H9 (cell line): ENCODE measurements around the gene PAIP2. TPM values are rescaled to one million over a fixed set of nuclear protein-coding genes. Genes with fewer than 3 reads are reported as not detected.

ENCODE experiments used
- DNase-seq: peaks from one replicate; pipeline ENCODE4 v3.0.0-alpha.2; 2017
- H2AFZ ChIP-seq: one replicate; pipeline ENCODE4 v1.6.1; 2013; ENCODE audit warnings: mild to moderate bottlenecking, low read length, control low read depth, moderate library complexity
- H2AK5ac ChIP-seq: 2 replicates; pipeline ENCODE4 v1.6.1; 2013; ENCODE audit warnings: low read length, control low read depth, mixed read lengths; ENCODE audit not compliant: insufficient read length
- H2BK120ac ChIP-seq: one replicate; pipeline ENCODE4 v1.6.1; 2013; ENCODE audit warnings: low read depth, mild to moderate bottlenecking, low read length, control low read depth, inconsistent platforms; ENCODE audit not compliant: poor library complexity, severe bottlenecking
- H2BK12ac ChIP-seq: 2 replicates; pipeline ENCODE4 v1.6.1; 2013; ENCODE audit warnings: low read length, control low read depth, mixed read lengths, low read depth; ENCODE audit not compliant: insufficient read length
- H2BK15ac ChIP-seq: 2 replicates; pipeline ENCODE4 v1.6.1; 2013; ENCODE audit warnings: low read depth, low read length, control low read depth
- H2BK20ac ChIP-seq: one replicate; pipeline ENCODE4 v1.6.1; 2013; ENCODE audit warnings: low read depth, mild to moderate bottlenecking, low read length, control low read depth, inconsistent platforms; ENCODE audit not compliant: poor library complexity, severe bottlenecking
- H2BK5ac ChIP-seq: 2 replicates; pipeline ENCODE4 v1.6.1; 2013; ENCODE audit warnings: low read length, control low read depth, mixed read lengths; ENCODE audit not compliant: insufficient read length
- H3K14ac ChIP-seq: 2 replicates; pipeline ENCODE4 v1.6.1; 2013; ENCODE audit warnings: low read length, control low read depth; ENCODE audit not compliant: insufficient read depth
- H3K18ac ChIP-seq: 2 replicates; pipeline ENCODE4 v1.6.1; 2013; ENCODE audit warnings: low read depth, mild to moderate bottlenecking, mixed read lengths, low read length, control low read depth; ENCODE audit not compliant: insufficient read length
- H3K23ac ChIP-seq: 2 replicates; pipeline ENCODE4 v1.6.1; 2013; ENCODE audit warnings: low read length, control low read depth, mixed read lengths, low read depth; ENCODE audit not compliant: insufficient read length
- H3K23me2 ChIP-seq: 2 replicates; pipeline ENCODE4 v1.6.1; 2013; ENCODE audit warnings: low read depth, mild to moderate bottlenecking, mixed read lengths, low read length, control low read depth; ENCODE audit not compliant: insufficient read length, poor library complexity, severe bottlenecking
- H3K27ac ChIP-seq: 2 replicates; pipeline ENCODE4 v1.5.1; 2013; ENCODE audit warnings: low read length, control low read depth, mixed read lengths, low read depth; ENCODE audit not compliant: insufficient read length
- H3K27me3 ChIP-seq: 2 replicates; pipeline ENCODE4 v1.6.1; 2013; ENCODE audit warnings: low read length, control low read depth, inconsistent platforms; ENCODE audit not compliant: insufficient read depth
- H3K4ac ChIP-seq: 2 replicates; pipeline ENCODE4 v1.6.1; 2013; ENCODE audit warnings: low read depth, mild to moderate bottlenecking, control low read depth, inconsistent platforms, low read length, moderate library complexity
- H3K4me1 ChIP-seq: 2 replicates; pipeline ENCODE4 v1.6.1; 2013; ENCODE audit warnings: low read length, control low read depth, inconsistent platforms; ENCODE audit not compliant: insufficient read depth
- H3K4me2 ChIP-seq: 2 replicates; pipeline ENCODE4 v1.6.1; 2013; ENCODE audit warnings: low read length, control low read depth, mixed read lengths; ENCODE audit not compliant: insufficient read length, insufficient read depth
- H3K56ac ChIP-seq: 2 replicates; pipeline ENCODE4 v1.6.1; 2013; ENCODE audit warnings: low read depth, mild to moderate bottlenecking, mixed read lengths, low read length, control low read depth; ENCODE audit not compliant: insufficient read length
- H3K79me1 ChIP-seq: 2 replicates; pipeline ENCODE4 v1.6.1; 2013; ENCODE audit warnings: low read depth, mild to moderate bottlenecking, moderate library complexity, low read length, control low read depth, inconsistent platforms; ENCODE audit not compliant: insufficient read depth, poor library complexity, severe bottlenecking
- H3K79me2 ChIP-seq: 2 replicates; pipeline ENCODE4 v1.6.1; 2013; ENCODE audit warnings: low read length, control low read depth, inconsistent platforms; ENCODE audit not compliant: insufficient read depth
- H3K9ac ChIP-seq: 2 replicates; pipeline ENCODE4 v1.6.1; 2013; ENCODE audit warnings: low read length, control low read depth, mixed read lengths; ENCODE audit not compliant: insufficient read length; ENCODE audit errors: extremely low read depth
- H3K9me3 ChIP-seq: one replicate; pipeline ENCODE4 v1.6.1; 2013; ENCODE audit warnings: low read depth, low read length, inconsistent platforms; ENCODE audit not compliant: control insufficient read depth
- H3T11ph ChIP-seq: one replicate; pipeline ENCODE4 v1.6.1; 2013; ENCODE audit warnings: mild to moderate bottlenecking, low read length, control low read depth, inconsistent platforms
- H4K20me1 ChIP-seq: one replicate; pipeline ENCODE4 v1.6.1; 2013; ENCODE audit not compliant: control insufficient read depth, insufficient read length, insufficient read depth
- H4K5ac ChIP-seq: 2 replicates; pipeline ENCODE4 v1.6.1; 2013; ENCODE audit warnings: low read depth, mild to moderate bottlenecking, mixed read lengths, low read length, control low read depth; ENCODE audit not compliant: insufficient read length
- H4K8ac ChIP-seq: replicated peaks from 2 replicates; pipeline ENCODE4 v1.6.1; 2013; ENCODE audit warnings: low read length, control low read depth, mixed read lengths, low read depth; ENCODE audit not compliant: insufficient read length
- H4K91ac ChIP-seq: 2 replicates; pipeline ENCODE4 v1.6.1; 2013; ENCODE audit warnings: low read depth, mild to moderate bottlenecking, moderate library complexity, mixed read lengths, low read length, control low read depth; ENCODE audit not compliant: insufficient read length
- H3K27ac Mint-ChIP-seq, 3 experiments: 2 replicates in 2 of 3; 3 replicates in 1 of 3; pipeline ENCODE4 v1.8.0; 2020 to 2021; ENCODE audit warnings: mixed read lengths in 3 of 3, mild to moderate bottlenecking in 1 of 3, moderate library complexity in 1 of 3
- H3K27me3 Mint-ChIP-seq: 2 replicates; pipeline ENCODE4 v1.8.0; 2021; ENCODE audit warnings: low read depth, mild to moderate bottlenecking, moderate library complexity, mixed read lengths
- H3K36me3 Mint-ChIP-seq, 3 experiments: 2 replicates in 2 of 3; 3 replicates in 1 of 3; pipeline ENCODE4 v1.8.0; 2020 to 2021; ENCODE audit warnings: low read depth in 3 of 3, mixed read lengths in 3 of 3; ENCODE audit not compliant: insufficient read depth in 1 of 3
- H3K4me1 Mint-ChIP-seq, 2 experiments: 2 replicates each; pipeline ENCODE4 v1.8.0; 2020; ENCODE audit warnings: mixed read lengths in 2 of 2
- H3K4me3 Mint-ChIP-seq, 2 experiments: 2 replicates in 1 of 2; 3 replicates in 1 of 2; pipeline ENCODE4 v1.8.0; 2020 to 2021; ENCODE audit warnings: mild to moderate bottlenecking in 2 of 2, mixed read lengths in 2 of 2, moderate library complexity in 1 of 2
- H3K9me3 Mint-ChIP-seq, 2 experiments: 2 replicates in 1 of 2; 3 replicates in 1 of 2; pipeline ENCODE4 v1.8.0; 2020; ENCODE audit warnings: mild to moderate bottlenecking in 2 of 2, mixed read lengths in 2 of 2, moderate library complexity in 1 of 2
- WGBS: extraction: QIAGEN DNeasy Blood & Tissue Kit; methylation state at CpG from one replicate; pipeline ENCODE4 v1.1.7; 2013; ENCODE audit warnings: missing lambda C conversion rate, low lambda C conversion rate, mixed read lengths; ENCODE audit not compliant: insufficient read length; ENCODE audit errors: extremely low coverage; 5-methylcytosine and 5-hydroxymethylcytosine counted together
- total RNA-seq: library from RNA; stranded (reverse); gene quantifications from 2 replicates; pipeline ENCODE4 v1.2.1, GENCODE V29; 2021
- TF ChIP-seq, protein P1 (sequence below): fragments of 200-600 bp; sonication (generic); conservative IDR thresholded peaks from 3 replicates; pipeline ENCODE4 v1.8.0; 2021; ENCODE audit warnings: antibody characterized with exemption, mild to moderate bottlenecking

PAIP2 gene
- total RNA-seq, 1 experiment from 2014 or later = 121 TPM

- Mint-ChIP-seq H3K27me3 (peaks cover 26% of the 10 kb centered on the region), H3K27ac (peak within 1 kb of the TSS in 2 of 3 experiments; percentile 59 to 81; a peak in 2 of 7 replicates), H3K9me3 (no peaks in the 10 kb centered on the region), H3K36me3 (no peaks in the 10 kb centered on the region; a peak in 1 of 7 replicates), H3K4me3 (no peak within 1 kb of the TSS; a peak in 1 of 5 replicates), H3K4me1 (peaks cover 12 to 37% of the 10 kb centered on the region in 2 experiments)
- H2BK12ac ChIP-seq = no peak within 1 kb of the TSS
- H4K8ac ChIP-seq = no peak within 1 kb of the TSS
- H3K18ac ChIP-seq = no peak within 1 kb of the TSS
- H3K9me3 ChIP-seq = no peaks in the 10 kb centered on the region
- no peak for DNase-seq
- H3K14ac ChIP-seq = no peak within 1 kb of the TSS
- TF ChIP-seq, protein P1, sequence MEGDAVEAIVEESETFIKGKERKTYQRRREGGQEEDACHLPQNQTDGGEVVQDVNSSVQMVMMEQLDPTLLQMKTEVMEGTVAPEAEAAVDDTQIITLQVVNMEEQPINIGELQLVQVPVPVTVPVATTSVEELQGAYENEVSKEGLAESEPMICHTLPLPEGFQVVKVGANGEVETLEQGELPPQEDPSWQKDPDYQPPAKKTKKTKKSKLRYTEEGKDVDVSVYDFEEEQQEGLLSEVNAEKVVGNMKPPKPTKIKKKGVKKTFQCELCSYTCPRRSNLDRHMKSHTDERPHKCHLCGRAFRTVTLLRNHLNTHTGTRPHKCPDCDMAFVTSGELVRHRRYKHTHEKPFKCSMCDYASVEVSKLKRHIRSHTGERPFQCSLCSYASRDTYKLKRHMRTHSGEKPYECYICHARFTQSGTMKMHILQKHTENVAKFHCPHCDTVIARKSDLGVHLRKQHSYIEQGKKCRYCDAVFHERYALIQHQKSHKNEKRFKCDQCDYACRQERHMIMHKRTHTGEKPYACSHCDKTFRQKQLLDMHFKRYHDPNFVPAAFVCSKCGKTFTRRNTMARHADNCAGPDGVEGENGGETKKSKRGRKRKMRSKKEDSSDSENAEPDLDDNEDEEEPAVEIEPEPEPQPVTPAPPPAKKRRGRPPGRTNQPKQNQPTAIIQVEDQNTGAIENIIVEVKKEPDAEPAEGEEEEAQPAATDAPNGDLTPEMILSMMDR = no peak
- H2AFZ ChIP-seq = no peak within 1 kb of the TSS
- no peaks in the 10 kb centered on the region for H3K79me1 ChIP-seq
- no CpG with 5 or more reads among the region's 11 CpGs for WGBS
- peaks cover 2% of the 10 kb centered on the region for H4K20me1 ChIP-seq
- H4K91ac ChIP-seq = no peak within 1 kb of the TSS
- H3K56ac ChIP-seq = no peak within 1 kb of the TSS
- no peak within 1 kb of the TSS for H2AK5ac ChIP-seq
- H3K4ac ChIP-seq = no peak within 1 kb of the TSS
- no peak within 1 kb of the TSS for H4K5ac ChIP-seq
- H3K4me2 ChIP-seq = no peak within 1 kb of the TSS
- H2BK120ac ChIP-seq = no peak within 1 kb of the TSS
- H3K79me2 ChIP-seq = no peaks in the 10 kb centered on the region
- no peak within 1 kb of the TSS for H2BK15ac ChIP-seq
- H3K23me2 ChIP-seq = peaks cover 22% of the 10 kb centered on the region
- H3K9ac ChIP-seq = no peak within 1 kb of the TSS
- H2BK5ac ChIP-seq = no peak within 1 kb of the TSS
- H3K23ac ChIP-seq = no peak within 1 kb of the TSS
- H3K4me1 ChIP-seq = peaks cover 3% of the 10 kb centered on the region; the same call in 1 of the 2 replicates
- H3T11ph ChIP-seq = no peak within 1 kb of the TSS
- H3K27ac ChIP-seq = no peak within 1 kb of the TSS
- H3K27me3 ChIP-seq = peaks cover 8% of the 10 kb centered on the region
- H2BK20ac ChIP-seq = no peak within 1 kb of the TSS
Observed at GRCh38 chr5:139389701-139390638, 48.3 kb downstream of the PAIP2 start, which contains the start of gene MZB1. Gene MZB1, minus strand, starts transcription at chr5:139389913. Its CDS starts 57 bp downstream, at chr5:139389856.
